SKM-1 treated with dmso at 0.1 percent for 144 hours (cell line): ENCODE measurements around the gene THOC5.
"Not testable (repeated sequence)": the region's sequence is repeated elsewhere in the genome, so short reads cannot be mapped to it uniquely, and the experiment has no call there.

Experiments used
- DNase-seq: peaks from one replicate; lab custom pipeline; 2025; ENCODE audit not compliant: unreplicated experiment; lab: John Stamatoyannopoulos, UW

The THOC5 gene

DNA sequence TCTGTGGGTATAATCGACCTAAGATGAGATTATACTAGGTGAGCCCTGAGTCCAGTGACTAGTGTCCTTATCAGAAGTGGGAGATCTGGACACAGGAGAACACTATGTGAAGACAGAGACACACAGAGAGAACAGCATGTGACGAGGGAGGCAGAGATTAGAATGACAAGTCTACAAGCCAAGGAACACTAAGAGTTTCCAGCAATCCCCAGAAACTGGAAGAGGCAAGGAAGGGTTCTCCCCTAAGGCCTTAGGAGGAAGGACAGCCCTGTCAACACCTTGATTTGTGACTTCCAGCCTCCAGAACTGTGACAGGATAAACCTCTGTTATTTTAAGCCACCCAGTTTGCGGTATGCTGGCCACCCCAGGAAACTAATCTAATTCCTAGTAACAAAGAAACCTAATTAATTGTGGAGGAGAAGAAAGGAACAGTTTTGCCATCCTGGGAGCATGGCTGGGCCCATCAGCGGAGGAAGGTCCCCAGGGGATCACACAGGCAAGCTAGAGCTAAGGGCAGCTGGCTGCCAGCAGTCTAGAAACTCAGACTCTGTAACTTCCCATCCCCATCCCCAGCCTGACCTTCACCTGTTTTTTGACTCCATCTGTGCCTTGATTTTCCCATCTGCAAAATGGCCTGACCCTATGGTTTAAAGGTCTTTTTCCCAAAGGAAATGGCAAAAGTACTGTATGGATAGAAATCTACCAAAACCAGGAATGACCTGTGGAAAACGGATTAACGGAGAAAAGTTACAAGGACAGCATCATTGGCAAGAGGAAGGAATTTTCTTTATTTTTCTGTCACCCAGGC, 10.3 kb upstream of the THOC5 start:
- no peak for DNase-seq

GRCh38 chr22:29559853-29560252, 6.3 kb upstream of the THOC5 start:
- no peak for DNase-seq

DNA sequence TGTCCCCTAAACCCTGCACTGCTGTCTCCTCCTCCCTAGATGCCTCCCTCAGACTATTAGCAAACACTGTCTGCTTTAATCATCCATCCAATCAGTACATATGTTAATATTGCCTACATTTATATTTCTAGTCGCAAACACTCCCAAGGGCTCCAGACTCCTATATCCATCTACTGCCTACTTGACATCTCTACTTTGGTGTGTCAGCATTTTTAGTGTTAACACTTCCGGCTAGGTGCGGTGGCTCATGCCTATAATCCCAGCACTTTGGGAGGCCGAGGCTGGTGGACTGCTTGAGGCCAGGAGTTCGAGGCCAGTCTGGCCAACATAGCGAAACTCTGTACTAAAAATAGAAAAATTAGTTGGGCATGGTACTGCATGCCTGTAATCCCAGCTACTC, 5.5 kb upstream of the THOC5 start:
- no peak for DNase-seq

- DNase-seq, result no peak
These were observed 1.6 kb upstream of the THOC5 start for GRCh38 chr22:29555065-29555644.

DNA sequence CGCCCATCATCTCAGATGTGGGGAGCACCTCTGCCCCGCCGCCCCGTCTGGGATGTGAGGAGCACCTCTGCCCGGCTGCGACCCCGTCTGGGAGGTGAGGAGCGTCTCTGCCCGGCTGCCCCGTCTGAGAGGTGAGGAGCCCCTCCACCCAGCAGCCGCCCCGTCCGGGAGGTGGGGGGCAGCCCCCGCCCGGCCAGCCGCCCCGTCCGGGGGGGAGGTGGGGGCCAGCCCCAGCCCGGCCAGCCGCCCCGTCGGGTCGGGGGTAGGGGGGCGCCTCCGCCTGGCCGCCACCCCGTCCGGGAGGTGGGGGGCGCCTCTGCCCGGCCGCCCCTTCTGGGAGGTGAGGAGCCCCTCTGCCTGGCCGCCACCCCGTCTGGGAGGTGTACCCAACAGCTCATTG, 1.2 kb downstream of the THOC5 start:
- not testable (repeated sequence) for DNase-seq

GRCh38 chr22:29550005-29550404, 3.6 kb downstream of the THOC5 start:
- no peak for DNase-seq

GRCh38 chr22:29545045-29545444, 8.5 kb downstream of the THOC5 start:
- not testable (repeated sequence) for DNase-seq

- DNase-seq, result peak; percentile 74
These were observed 11.7 kb downstream of the THOC5 start for GRCh38 chr22:29541845-29542244.

DNA sequence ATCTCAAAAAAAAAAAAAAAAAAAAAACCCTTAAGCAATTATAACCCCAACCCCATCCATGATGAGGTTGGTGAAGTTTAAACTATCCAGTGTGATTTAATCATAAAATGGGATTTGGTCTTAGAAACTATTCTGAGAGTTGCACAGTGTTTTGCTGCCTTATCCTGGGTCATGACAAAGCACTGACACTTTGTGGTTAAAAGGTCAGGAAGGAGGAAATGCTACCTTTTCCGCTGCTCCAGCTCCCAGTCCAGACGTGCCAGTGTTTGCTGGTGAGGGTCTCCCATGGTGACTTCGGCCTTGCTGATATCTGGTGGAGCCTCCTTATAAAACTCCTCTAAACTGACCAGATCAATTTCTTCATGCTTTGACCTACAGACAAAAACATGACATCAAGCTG, 14.5 kb downstream of the THOC5 start:
- no peak for DNase-seq

GRCh38 chr22:29536411-29536810, 17.1 kb downstream of the THOC5 start:
- no peak for DNase-seq

DNA sequence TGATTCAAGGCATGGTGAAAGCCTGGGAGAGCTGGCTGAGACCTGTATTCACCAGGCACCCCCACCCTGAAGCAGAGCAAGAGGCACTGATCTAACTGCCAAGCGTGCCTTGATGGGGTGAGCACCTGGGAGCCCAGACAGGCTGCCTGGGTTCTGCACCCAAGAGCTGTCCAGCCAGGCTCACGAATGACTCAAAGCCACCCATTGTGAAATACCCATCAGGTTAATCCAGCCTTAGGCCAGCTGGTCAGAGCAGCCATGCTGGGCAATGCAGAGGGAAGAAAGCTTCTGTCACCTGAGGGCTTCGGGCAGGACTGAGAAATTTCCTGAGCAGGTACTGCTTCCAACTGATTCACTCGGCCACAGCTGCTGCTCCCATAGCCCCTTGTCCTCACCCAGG, 22.1 kb downstream of the THOC5 start:
- DNase-seq, result no peak

- DNase-seq, result no peak
These were observed 22.8 kb downstream of the THOC5 start for GRCh38 chr22:29530716-29531115.

DNA sequence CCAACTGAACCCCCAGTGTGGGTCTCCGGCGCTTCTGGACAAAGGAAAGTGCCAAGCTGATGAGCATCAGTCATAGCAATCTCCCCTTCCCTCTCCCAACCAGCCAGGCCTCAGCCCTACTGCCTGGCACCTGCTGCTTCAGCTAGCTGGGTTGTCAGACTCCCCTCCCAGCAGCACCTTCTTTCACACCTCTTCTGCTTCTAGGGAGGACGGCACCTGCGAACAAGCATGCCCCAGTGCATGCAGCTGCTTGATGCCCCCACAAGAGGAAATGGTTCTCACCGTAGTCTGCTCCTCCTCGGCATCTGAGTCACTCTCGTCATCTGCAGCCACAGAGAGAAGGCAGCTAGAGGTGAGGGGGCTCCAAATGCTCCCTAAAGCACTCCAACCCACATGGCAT, 25.4 kb downstream of the THOC5 start:
- no peak for DNase-seq

DNA sequence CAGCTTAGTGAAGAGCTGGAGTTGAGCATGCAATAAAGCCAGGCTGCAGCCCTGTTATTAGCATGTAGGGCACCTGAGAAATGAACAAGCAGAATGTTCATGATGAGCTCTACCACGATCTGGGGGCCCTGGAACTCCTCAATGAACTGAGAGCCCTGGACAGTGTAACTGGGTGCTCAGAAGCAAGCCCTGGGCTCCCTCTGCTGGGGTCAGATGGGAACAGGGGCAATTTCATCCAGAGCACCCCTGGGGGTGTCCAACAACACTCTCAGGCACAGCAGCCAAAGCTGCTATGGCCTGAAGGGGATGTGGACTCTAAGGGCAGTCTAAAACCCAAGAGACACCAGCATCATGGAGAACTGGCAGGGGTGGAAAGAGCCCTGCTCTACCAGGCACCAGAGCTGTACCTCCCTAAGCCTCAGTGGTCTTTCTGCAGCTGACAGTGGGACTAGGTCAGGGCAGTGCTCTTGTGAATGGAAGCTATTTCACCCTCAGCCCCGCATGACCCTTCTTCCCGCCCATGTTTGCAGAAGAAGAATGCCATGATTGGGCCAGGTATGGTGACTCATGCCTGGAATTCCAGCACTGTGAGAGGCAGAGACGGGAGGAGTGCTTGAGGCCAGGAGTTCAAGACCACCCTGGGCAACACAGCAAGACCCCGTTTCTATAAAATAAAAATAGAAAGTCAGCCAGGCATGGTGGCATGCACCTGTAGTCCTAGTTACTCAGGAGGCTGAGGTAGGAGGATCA, 28.9 kb downstream of the THOC5 start:
- DNase-seq, result peak; percentile 0

DNA sequence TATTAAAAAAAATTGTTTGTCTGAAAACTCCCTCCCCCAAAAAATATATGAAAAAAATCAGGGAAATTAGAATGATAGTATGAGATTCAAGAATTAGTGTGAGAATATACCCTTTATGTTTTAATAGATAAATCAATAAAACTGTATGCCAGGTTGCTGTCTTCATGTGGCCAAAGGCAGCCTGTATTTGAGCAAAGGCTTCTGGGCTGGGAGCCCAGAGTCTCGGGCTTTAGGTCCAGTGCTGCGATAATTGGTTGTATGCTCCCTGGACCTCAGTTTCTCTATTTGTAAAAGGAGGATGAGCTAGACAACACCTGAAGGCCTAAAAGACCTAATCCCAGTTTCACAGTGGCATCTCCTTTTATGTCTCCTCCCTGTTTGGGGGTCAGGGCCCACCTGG, 29.8 kb downstream of the THOC5 start:
- DNase-seq, result no peak

- no peak for DNase-seq
These were observed 32.0 kb downstream of the THOC5 start for GRCh38 chr22:29521526-29521925.

GRCh38 chr22:29520851-29521250, 32.7 kb downstream of the THOC5 start:
- no peak for DNase-seq

GRCh38 chr22:29519996-29520395, 33.6 kb downstream of the THOC5 start:
- DNase-seq, result no peak

DNA sequence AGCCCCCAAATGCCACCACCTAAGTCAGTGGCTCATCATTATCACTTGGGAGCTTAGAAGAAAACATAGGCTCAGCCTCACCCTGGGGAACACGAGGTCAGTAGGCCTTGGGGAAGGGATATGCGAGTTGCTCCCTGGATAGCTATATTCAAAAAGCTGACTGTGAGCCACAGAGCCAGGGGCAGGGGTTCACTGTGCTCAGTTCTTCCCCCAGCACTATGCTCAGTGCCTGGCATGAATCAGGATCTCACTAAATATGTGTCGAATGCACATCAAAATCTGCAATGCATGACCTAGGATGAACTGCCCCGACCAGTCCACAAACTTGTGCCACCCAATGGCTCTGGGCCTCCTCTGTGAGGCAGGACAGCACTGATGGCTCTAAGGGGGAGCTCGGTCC, 35.1 kb downstream of the THOC5 start:
- no peak for DNase-seq

DNA sequence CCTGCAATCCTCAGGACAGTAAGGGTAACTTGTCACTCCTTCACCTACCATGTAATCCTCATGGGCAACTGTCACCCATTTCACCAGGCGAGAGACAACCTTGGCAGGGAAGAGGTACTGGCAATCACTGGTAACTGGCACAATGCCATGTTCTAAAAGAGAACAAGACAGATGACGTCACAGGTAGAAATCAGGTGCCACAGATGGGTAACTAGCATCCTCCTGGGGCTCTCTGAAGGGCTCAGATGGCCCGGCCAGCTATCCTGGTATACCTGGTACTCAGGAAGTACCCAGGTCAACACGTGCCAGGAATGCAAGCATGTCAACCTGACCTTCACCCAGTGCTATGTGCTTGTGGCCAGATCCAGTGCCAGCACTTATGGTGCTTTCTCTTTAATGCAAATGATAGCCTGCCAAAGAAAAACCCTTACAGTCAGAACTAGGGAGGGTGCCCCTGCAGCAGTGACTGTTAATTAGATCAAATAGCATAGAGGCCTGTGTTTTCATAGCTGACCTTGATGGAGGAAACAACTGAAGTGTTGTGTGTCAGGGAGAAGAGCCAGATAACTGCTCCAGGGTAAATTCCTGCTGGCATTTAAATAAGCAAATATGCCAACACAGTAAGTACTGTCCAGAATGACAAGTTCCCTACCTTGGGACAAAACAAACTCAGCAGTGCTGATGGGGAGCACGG, 36.2 kb downstream of the THOC5 start:
- DNase-seq, result no peak

- no peak for DNase-seq
These were observed 41.5 kb downstream of the THOC5 start for GRCh38 chr22:29512031-29512430.
